LNCaP clone FGC (cell line): Measurements from ENCODE around the gene RBM12.

ENCODE experiments used
- DNase-seq: peaks from one replicate; pipeline ENCODE4 v3.0.0-alpha.2; 2011; ENCODE audit warnings: low read depth
- H3K4me3 ChIP-seq: 2 replicates; pipeline ENCODE4 v1.5.1; 2011; ENCODE audit warnings: mild to moderate bottlenecking, low read depth, low read length, control low read depth
- TF ChIP-seq, protein P1 (sequence below): IDR thresholded peaks from 2 replicates; pipeline ENCODE4 v1.5.1; 2012; ENCODE audit warnings: mild to moderate bottlenecking; ENCODE audit not compliant: control insufficient read depth, insufficient read depth; ENCODE audit errors: extremely low read depth

Gene RBM12

DNA sequence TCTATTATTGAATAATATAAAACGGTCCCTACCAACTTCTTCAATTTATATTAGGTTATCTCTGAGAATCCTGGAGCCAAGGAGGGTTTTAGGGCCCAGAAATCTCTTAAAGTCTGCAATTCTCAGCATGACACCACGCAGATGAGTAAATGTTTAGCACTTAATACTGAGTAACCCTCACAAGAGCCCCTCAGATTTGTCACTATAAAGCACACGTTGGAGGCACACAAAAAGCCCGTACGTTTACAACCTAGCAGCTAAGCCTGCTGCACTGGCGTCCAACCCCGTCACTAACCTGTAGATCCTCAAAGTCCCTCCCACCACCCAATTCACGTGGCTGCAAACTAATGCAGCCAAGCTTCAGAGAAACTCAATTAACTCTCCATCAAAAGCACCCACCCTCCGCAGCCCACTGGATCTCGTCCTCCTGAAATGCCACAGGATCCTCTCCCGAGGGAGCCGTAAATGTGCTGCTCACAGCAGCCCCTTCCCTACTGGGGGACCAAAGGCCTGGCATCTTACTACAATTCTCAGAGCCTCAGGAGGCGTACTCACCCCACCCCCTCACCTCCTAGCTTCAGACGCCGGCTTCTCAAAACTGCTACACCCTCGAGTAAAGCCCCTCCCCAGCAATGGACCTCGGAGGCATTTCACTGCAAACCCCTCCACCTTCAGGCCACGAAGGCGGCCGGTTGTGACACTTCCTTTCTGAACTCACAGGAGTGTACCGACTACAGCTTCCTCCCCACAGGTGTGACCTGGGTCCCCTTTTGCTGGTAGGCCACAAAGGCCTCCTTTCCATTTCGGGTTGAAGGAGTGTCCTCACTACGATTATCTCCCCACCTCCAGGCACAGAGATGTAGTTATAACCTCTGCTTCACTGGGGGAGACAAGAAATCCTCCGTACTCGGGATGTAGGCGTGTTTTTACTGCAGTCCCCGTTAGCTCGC lies 909 bp downstream of the RBM12 start:
- H3K4me3 ChIP-seq: peak overlapping the region; percentile 81
- peak; percentile 38 for DNase-seq
- TF ChIP-seq, protein P1, sequence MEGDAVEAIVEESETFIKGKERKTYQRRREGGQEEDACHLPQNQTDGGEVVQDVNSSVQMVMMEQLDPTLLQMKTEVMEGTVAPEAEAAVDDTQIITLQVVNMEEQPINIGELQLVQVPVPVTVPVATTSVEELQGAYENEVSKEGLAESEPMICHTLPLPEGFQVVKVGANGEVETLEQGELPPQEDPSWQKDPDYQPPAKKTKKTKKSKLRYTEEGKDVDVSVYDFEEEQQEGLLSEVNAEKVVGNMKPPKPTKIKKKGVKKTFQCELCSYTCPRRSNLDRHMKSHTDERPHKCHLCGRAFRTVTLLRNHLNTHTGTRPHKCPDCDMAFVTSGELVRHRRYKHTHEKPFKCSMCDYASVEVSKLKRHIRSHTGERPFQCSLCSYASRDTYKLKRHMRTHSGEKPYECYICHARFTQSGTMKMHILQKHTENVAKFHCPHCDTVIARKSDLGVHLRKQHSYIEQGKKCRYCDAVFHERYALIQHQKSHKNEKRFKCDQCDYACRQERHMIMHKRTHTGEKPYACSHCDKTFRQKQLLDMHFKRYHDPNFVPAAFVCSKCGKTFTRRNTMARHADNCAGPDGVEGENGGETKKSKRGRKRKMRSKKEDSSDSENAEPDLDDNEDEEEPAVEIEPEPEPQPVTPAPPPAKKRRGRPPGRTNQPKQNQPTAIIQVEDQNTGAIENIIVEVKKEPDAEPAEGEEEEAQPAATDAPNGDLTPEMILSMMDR: no peak

DNA sequence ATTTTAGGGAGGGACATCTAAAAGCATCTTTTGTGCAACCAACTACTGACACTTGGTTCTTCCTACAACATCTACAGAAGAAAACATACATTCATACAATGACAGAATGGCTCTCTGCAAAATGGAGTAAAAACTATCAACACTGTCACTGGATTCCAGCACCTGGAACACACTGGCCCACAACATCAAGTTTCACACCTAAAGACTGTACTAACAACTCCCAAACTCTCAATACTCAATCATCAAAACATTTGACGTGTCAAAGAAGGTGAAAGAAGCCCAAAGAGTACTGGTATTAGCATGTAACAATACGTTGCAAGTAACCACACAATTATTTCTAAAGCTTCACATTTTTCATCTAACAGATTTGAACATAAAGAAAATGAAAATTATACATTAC lies 2.1 kb downstream of the RBM12 start:
- H3K4me3 ChIP-seq: peak overlapping the region; percentile 81
- no peak for DNase-seq
- TF ChIP-seq, protein P1: no peak

DNA sequence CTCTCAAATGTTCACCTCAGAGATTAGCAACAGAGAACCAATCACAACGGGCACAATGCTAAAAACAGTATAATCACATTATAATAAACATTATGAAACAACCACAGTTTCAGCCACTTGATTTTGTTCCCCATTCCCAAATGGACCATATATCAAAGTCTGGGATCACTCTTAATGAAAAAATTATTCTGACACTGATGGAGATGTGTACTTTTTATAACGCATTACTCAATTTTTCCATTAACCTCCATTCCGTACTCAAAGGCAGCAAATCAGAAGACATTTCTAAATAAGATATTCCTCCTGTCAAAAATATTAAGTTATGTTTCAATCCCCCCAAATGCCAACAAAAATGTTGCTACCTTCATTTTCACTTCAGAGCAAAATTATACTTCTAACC lies 2.8 kb downstream of the RBM12 start:
- TF ChIP-seq, protein P1: no peak
- no peak for DNase-seq
- no peak overlapping the region for H3K4me3 ChIP-seq

DNA sequence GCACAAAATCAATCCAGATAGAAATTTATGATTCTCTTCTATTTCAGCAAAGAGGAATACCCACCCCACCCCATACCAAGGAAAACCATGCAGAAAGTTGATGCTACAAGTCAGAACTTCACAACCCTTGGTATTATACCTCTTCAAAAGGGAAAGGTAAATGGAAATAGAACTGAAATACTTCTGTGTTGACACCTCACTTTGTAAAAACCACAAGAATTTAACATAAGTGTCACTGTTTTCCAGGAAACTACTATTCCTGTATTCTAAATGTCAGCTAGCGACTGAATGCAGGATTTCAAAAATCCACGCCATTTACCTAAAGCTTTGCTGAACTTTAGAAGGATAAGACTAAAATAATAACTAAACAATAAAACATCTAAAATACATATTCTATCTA lies 3.6 kb downstream of the RBM12 start:
- DNase-seq: no peak
- TF ChIP-seq, protein P1: no peak
- H3K4me3 ChIP-seq: no peak overlapping the region

DNA sequence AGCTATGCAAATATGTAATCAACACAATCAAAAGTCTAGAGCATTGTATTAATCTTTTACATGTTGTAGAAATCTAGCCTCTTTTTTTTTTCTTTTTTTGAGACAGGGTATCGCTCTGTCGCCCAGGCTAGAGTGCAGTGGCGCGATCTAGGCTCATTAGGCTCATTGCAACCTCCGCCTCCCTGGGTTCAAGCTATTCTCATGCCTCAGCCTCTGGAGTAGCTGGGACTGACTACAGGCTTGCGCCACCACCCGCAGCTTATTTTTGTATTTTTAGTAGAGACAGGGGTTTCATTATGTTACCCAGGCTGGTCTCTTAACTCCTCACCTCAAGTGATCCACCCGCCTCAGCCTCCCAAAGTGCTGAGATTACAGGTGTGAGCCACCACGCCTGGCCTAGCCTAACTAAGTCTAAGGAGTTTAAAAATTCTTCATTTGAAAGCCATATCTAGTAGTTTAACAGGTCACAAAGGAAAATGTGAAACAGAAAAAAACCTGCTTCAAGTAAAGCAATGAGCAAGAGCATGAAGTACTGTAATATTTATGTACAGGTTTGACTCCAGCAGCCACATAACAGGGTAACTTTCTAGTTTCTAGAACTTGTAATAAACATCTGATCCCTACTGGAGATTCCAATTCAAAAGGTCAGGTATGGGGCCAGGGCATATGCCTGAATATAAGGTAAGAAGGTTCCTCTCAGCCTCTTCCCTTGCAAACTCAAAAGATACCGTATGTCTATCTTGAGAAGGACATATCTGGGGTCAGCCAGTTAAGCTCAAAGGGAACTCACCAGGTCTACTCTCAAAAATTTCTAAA lies 4.4 kb downstream of the RBM12 start:
- no peak for DNase-seq
- TF ChIP-seq, protein P1: no peak
- H3K4me3 ChIP-seq: no peak overlapping the region

DNA sequence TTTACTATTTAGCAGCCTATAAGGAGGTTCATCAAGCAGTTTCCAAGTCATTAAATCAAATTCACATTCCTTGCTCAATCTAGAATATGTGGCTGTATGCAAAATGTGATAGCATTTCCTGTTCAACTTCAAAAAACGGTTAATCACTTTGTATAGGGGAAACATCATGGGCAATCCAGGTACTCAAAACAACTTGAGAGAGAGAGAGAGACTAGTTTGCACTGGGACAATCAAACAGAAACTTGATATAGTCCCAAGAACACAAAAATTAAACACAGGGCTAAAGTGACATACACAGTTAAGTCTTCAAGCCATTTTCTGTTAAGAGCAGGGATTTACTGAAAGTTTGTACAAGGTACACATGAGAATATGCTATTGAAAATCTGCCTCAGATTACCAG lies 7.4 kb downstream of the RBM12 start:
- TF ChIP-seq, protein P1: no peak
- H3K4me3 ChIP-seq: no peak overlapping the region
- no peak for DNase-seq
